Right forelimb (tissue), 1 donor: ENCODE results near the gene RXFP1.

Experiments used
- DNase-seq: peaks from one replicate; pipeline ENCODE4 v3.0.0-alpha.2; 2018

RXFP1 gene

GRCh38 chr4:158521484-158522088 lies at the start of gene RXFP1:
TSS of gene RXFP1 (plus strand) at chr4:158521882. CDS start at chr4:158521977, 95 bp downstream.
- DNase-seq: no peak

- no peak for DNase-seq
Measured at GRCh38 chr4:158481811-158482210, 39.9 kb upstream of the RXFP1 start.

- no peak for DNase-seq
Measured at GRCh38 chr4:158484173-158484885, 37.4 kb upstream of the RXFP1 start.

- no peak for DNase-seq
Measured at GRCh38 chr4:158490629-158491028, 31.1 kb upstream of the RXFP1 start.

GRCh38 chr4:158492391-158492790 lies 29.3 kb upstream of the RXFP1 start:
- DNase-seq: no peak

GRCh38 chr4:158496030-158496741 lies 25.5 kb upstream of the RXFP1 start:
- no peak for DNase-seq

- DNase-seq: no peak
Measured at GRCh38 chr4:158500054-158500453, 21.6 kb upstream of the RXFP1 start.

GRCh38 chr4:158513256-158513655 lies 8.4 kb upstream of the RXFP1 start:
- DNase-seq: no peak

GRCh38 chr4:158519226-158519625 lies 2.5 kb upstream of the RXFP1 start:
- no peak for DNase-seq

- no peak for DNase-seq
Measured at GRCh38 chr4:158523990-158524535, 2.4 kb downstream of the RXFP1 start.

GRCh38 chr4:158527516-158527915 lies 5.8 kb downstream of the RXFP1 start:
- DNase-seq: no peak

GRCh38 chr4:158529505-158529904 lies 7.8 kb downstream of the RXFP1 start:
- DNase-seq: no peak

- DNase-seq: no peak
Measured at GRCh38 chr4:158530381-158530780, 8.7 kb downstream of the RXFP1 start.

GRCh38 chr4:158530898-158531297 lies 9.2 kb downstream of the RXFP1 start:
- no peak for DNase-seq

GRCh38 chr4:158532556-158533231 lies 11.0 kb downstream of the RXFP1 start:
- no peak for DNase-seq

GRCh38 chr4:158534727-158535126 lies 13.0 kb downstream of the RXFP1 start:
- no peak for DNase-seq

GRCh38 chr4:158535130-158535614 lies 13.5 kb downstream of the RXFP1 start:
- DNase-seq: no peak

- DNase-seq: no peak
Measured at GRCh38 chr4:158536833-158537232, 15.2 kb downstream of the RXFP1 start.

- DNase-seq: no peak
Measured at GRCh38 chr4:158538176-158538575, 16.5 kb downstream of the RXFP1 start.

- DNase-seq: no peak
Measured at GRCh38 chr4:158538911-158539310, 17.2 kb downstream of the RXFP1 start.

- DNase-seq: no peak
Measured at GRCh38 chr4:158540125-158540907, 18.6 kb downstream of the RXFP1 start.

GRCh38 chr4:158541506-158541905 lies 19.8 kb downstream of the RXFP1 start:
- no peak for DNase-seq
